Panc1 (cell line): ENCODE data around the gene MTF2. TPM values are rescaled to one million over a fixed set of nuclear protein-coding genes. Genes with fewer than 3 reads are reported as not detected.
A peak's percentile ranks its signal among the peaks of the same experiment; 100 is the strongest.

Experiments used
- ATAC-seq: fragments of 200-7000 bp; cut with Tn5 transposase; 2 replicates; pipeline ENCODE4 v1.9.1; 2020; ENCODE audit warnings: mild to moderate bottlenecking, moderate library complexity
- BruUV-seq: library from RNA; stranded (reverse); fragments of 400-500 nt; replicated peaks from 2 replicates; lab custom pipeline; 2021; lab: Mats Ljungman, UMichigan
- CTCF ChIA-PET: fragments of 300-600 bp; sonication (Branson Sonifier 250); formaldehyde crosslinking; loops from one replicate; lab custom pipeline; 2022; ENCODE audit warnings: antibody characterized with exemption; lab: Charles Lee
- POLR2A ChIA-PET: fragments of 300-600 bp; sonication (Branson Sonifier 250); formaldehyde crosslinking; loops from one replicate; lab custom pipeline; 2022; ENCODE audit warnings: antibody characterized with exemption; lab: Charles Lee
- DNase-seq: peaks from one replicate; pipeline ENCODE4 v3.0.0-alpha.2; 2010; ENCODE audit warnings: low read depth, low spot score
- H3K27ac ChIP-seq: 2 replicates; pipeline ENCODE4 v1.5.1; 2011; ENCODE audit warnings: mild to moderate bottlenecking, low read length, inconsistent platforms
- H3K27me3 ChIP-seq: fragments of 200-500 bp; sonication (Bioruptor generic); 2 replicates; pipeline ENCODE4 v1.6.0; 2014; ENCODE audit warnings: low read length, inconsistent platforms; ENCODE audit not compliant: control insufficient read depth, insufficient read depth
- H3K36me3 ChIP-seq: fragments of 200-500 bp; sonication (Bioruptor generic); 2 replicates; pipeline ENCODE4 v1.5.1; 2014; ENCODE audit warnings: inconsistent platforms, mild to moderate bottlenecking, low read length, moderate library complexity; ENCODE audit not compliant: control insufficient read depth, insufficient read depth
- H3K4me1 ChIP-seq: 2 replicates; pipeline ENCODE4 v1.5.1; 2011; ENCODE audit warnings: inconsistent platforms, mild to moderate bottlenecking, low read length, moderate library complexity; ENCODE audit not compliant: control insufficient read depth, insufficient read depth
- H3K4me3 ChIP-seq, 2 experiments: 2 replicates each; pipeline ENCODE4 v1.5.1; 2011 to 2012; ENCODE audit warnings: low read depth in 2 of 2, low read length in 2 of 2, mild to moderate bottlenecking in 2 of 2, inconsistent platforms in 1 of 2, moderate library complexity in 1 of 2
- H3K9me3 ChIP-seq: fragments of 200-500 bp; sonication (Bioruptor generic); 2 replicates; pipeline ENCODE4 v1.5.1; 2014; ENCODE audit warnings: low read depth, mild to moderate bottlenecking, inconsistent platforms, low read length, moderate library complexity; ENCODE audit not compliant: control insufficient read depth, insufficient read depth
- POLR2AphosphoS5 ChIP-seq: IDR thresholded peaks from 2 replicates; pipeline ENCODE4 v1.6.1; 2012; ENCODE audit warnings: mild to moderate bottlenecking, low read depth, low read length, moderate library complexity
- SIN3A ChIP-seq: IDR thresholded peaks from 2 replicates; pipeline ENCODE4 v1.6.1; 2012; ENCODE audit warnings: low read depth, mild to moderate bottlenecking, low read length, moderate library complexity, borderline replicate concordance; ENCODE audit not compliant: insufficient read depth
- TCF7L2 ChIP-seq: IDR thresholded peaks from 2 replicates; pipeline ENCODE4 v1.6.1; 2011; ENCODE audit warnings: mild to moderate bottlenecking, low read depth, low read length, inconsistent platforms
- in situ Hi-C: cut with HindIII; loops from 2 replicates; pipeline ENCODE4 v1.10.0; 2016; ENCODE audit warnings: low sequenced_read_pairs, low pct_unique_long_range_greater_than_20kb
- intact Hi-C: fragments of 100-400 bp; cut with micrococcal nuclease; formaldehyde crosslinking; loops from one replicate; pipeline ENCODE4 v1.10.0; 2022; ENCODE audit not compliant: unreplicated experiment
- total RNA-seq: library from RNA; stranded (reverse); gene quantifications from one replicate; pipeline ENCODE4 v1.2.1, GENCODE V29; 2021; ENCODE audit not compliant: unreplicated experiment
- TF ChIP-seq, protein P1 (sequence below), 2 experiments: IDR thresholded peaks; 2 replicates each; pipeline ENCODE4 v1.6.1; 2011 to 2012; ENCODE audit warnings: low read depth in 2 of 2, control low read depth in 1 of 2, low read length in 1 of 2, mild to moderate bottlenecking in 1 of 2, moderate library complexity in 1 of 2; ENCODE audit not compliant: insufficient read depth in 1 of 2
- TF ChIP-seq, protein P2 (sequence below): fragments of 450-650 bp; IDR thresholded peaks from 2 replicates; pipeline ENCODE4 v1.5.1; 2017; ENCODE audit warnings: mild to moderate bottlenecking

The MTF2 gene
- total RNA-seq, 1 experiment from 2014 or later, result 24.8 TPM

DNA sequence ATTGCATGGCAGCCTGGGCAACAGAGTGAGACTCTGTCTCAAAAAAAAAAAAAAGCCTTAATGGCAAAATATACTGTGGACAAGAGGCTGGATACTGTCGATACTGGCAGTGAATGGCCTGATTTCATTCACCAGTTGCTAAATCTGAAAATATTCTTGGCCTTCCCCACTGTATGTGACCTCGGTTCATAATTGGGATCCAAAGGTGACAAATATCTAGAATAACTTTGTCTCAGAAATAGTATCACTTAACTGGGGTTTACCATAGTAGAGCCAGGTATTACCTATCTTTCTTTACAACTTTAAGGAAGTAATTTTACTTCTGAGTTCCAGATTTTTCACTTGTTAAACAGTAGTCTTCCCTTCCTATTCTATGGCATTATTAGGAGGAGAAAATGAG is 8.4 kb downstream of the MTF2 start:
- no TSS peak for BruUV-seq
- intact Hi-C loops (no loop called here), in situ Hi-C loops (no loop called here)
- ATAC-seq, result no peak
- POLR2A ChIA-PET, result no interaction called here
- no peak for DNase-seq
- H3K4me3 ChIP-seq, result no peak overlapping the region
- H3K4me1 ChIP-seq, result no peaks in the 10 kb centered on the region
- no peaks in the 10 kb centered on the region; the same call in 1 of the 2 replicates for H3K9me3 ChIP-seq
- H3K36me3 ChIP-seq, result no peaks in the 10 kb centered on the region
- no peaks in the 10 kb centered on the region for H3K27me3 ChIP-seq
- H3K27ac ChIP-seq, result no peak overlapping the region
- TF ChIP-seq, protein P1, sequence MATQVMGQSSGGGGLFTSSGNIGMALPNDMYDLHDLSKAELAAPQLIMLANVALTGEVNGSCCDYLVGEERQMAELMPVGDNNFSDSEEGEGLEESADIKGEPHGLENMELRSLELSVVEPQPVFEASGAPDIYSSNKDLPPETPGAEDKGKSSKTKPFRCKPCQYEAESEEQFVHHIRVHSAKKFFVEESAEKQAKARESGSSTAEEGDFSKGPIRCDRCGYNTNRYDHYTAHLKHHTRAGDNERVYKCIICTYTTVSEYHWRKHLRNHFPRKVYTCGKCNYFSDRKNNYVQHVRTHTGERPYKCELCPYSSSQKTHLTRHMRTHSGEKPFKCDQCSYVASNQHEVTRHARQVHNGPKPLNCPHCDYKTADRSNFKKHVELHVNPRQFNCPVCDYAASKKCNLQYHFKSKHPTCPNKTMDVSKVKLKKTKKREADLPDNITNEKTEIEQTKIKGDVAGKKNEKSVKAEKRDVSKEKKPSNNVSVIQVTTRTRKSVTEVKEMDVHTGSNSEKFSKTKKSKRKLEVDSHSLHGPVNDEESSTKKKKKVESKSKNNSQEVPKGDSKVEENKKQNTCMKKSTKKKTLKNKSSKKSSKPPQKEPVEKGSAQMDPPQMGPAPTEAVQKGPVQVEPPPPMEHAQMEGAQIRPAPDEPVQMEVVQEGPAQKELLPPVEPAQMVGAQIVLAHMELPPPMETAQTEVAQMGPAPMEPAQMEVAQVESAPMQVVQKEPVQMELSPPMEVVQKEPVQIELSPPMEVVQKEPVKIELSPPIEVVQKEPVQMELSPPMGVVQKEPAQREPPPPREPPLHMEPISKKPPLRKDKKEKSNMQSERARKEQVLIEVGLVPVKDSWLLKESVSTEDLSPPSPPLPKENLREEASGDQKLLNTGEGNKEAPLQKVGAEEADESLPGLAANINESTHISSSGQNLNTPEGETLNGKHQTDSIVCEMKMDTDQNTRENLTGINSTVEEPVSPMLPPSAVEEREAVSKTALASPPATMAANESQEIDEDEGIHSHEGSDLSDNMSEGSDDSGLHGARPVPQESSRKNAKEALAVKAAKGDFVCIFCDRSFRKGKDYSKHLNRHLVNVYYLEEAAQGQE (IDR thresholded peaks at IDR 0.05; ENCODE audit: insufficient read depth in 1 of 2, low read depth in 2 of 2, low read length in 1 of 2), result no peak
- TF ChIP-seq POLR2AphosphoS5, result no peak
- no peak for TF ChIP-seq SIN3A
- TF ChIP-seq TCF7L2, result no peak
- TF ChIP-seq, protein P2, sequence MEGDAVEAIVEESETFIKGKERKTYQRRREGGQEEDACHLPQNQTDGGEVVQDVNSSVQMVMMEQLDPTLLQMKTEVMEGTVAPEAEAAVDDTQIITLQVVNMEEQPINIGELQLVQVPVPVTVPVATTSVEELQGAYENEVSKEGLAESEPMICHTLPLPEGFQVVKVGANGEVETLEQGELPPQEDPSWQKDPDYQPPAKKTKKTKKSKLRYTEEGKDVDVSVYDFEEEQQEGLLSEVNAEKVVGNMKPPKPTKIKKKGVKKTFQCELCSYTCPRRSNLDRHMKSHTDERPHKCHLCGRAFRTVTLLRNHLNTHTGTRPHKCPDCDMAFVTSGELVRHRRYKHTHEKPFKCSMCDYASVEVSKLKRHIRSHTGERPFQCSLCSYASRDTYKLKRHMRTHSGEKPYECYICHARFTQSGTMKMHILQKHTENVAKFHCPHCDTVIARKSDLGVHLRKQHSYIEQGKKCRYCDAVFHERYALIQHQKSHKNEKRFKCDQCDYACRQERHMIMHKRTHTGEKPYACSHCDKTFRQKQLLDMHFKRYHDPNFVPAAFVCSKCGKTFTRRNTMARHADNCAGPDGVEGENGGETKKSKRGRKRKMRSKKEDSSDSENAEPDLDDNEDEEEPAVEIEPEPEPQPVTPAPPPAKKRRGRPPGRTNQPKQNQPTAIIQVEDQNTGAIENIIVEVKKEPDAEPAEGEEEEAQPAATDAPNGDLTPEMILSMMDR, result no peak
- CTCF ChIA-PET, result no interaction called here

DNA sequence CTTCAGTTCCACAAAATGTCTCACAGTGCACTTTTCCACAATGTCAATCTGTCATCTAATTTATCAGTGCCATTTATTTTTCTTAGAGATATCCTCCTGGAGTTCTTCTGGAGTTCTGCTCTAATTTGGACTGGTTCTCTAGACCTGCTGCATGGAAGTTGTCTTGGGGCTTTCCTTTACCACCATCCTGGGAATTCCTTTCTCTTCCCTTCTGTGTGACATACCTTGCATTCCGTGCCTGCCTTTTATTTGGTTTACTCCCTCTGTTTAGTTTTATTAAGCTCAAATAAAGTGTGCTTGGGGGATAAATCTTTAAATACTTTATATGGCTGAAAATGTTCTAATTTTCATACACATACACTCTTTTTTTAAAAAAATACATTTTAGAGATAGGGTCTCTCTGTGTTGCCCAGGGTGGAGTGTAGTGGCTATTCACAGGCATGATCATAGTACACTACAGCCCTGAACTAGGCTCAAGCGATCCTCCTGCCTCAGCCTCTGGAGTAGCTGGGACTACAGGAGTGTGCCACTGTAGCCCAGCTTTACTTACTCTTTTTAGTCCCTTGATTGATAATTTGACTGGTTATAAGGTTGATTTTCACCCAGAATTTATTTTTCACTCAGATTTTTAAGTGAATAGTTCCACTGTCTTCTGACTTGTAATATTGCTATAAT is 14.4 kb downstream of the MTF2 start:
- CTCF ChIA-PET, result no interaction called here
- H3K27me3 ChIP-seq, result no peaks in the 10 kb centered on the region
- POLR2A ChIA-PET, result no interaction called here
- peak; percentile 68; the same call in 1 of the 2 replicates for ATAC-seq
- in situ Hi-C loops (no loop called here), intact Hi-C loops (no loop called here)
- H3K36me3 ChIP-seq, result no peaks in the 10 kb centered on the region
- no peaks in the 10 kb centered on the region for H3K9me3 ChIP-seq
- BruUV-seq, result no TSS peak
- TF ChIP-seq, protein P2, result no peak
- TF ChIP-seq, protein P1 (IDR thresholded peaks at IDR 0.05; ENCODE audit: insufficient read depth in 1 of 2, low read depth in 2 of 2, low read length in 1 of 2), result no peak
- TF ChIP-seq SIN3A (no peak), POLR2AphosphoS5 (no peak), TCF7L2 (no peak)
- no peak overlapping the region for H3K4me3 ChIP-seq
- peaks cover 10% of the 10 kb centered on the region for H3K4me1 ChIP-seq
- peak overlapping the region; percentile 54; the same call in 1 of the 2 replicates for H3K27ac ChIP-seq
- DNase-seq, result no peak
